ENCODE measurements around the gene TAF15.

The TAF15 gene

GRCh38 chr17:35808962-35809854 lies at the start of gene TAF15:
Gene TAF15, plus strand, starts transcription at chr17:35809484. Its CDS starts 86 bp downstream, at chr17:35809570.
- ChIA-PET POLR2A (ENCODE audit: low non-redundant PET) (interaction anchor here (0.6 to 1.2 kb wide), 5 partner anchors 9 to 40 kb away, joined by 3 to 7 read pairs (median 4); no protein-coding TSS in a partner anchor), CTCF (interaction anchor here (0.5 to 2.9 kb wide), 9 partner anchors 13 to 62 kb away, joined by 3 to 54 read pairs (median 4); no protein-coding TSS in a partner anchor)
- DNase-seq (ENCODE audit: low spot score) = peak; percentile 96
- peak; percentile 88 for TF ChIP-seq CTCF (conservative IDR thresholded peaks at IDR 0.05; ENCODE audit: low read depth)
- H3K27ac ChIP-seq = peak within 1 kb of the TSS; percentile 93

- H3K27ac ChIP-seq = no peak within 1 kb of the TSS
- TF ChIP-seq CTCF (conservative IDR thresholded peaks at IDR 0.05; ENCODE audit: low read depth) = no peak
- POLR2A ChIA-PET (ENCODE audit: low non-redundant PET) = no interaction called here
- CTCF ChIA-PET = interaction anchor here (0.6 kb wide), 1 partner anchor 20 kb away, joined by 5 read pairs; no protein-coding TSS in a partner anchor
- no peak for DNase-seq (ENCODE audit: low spot score)
These were observed 48.7 kb upstream of the TAF15 start, which contains the start of gene C17orf50 for GRCh38 chr17:35760587-35760986. Gene C17orf50, plus strand, starts transcription at chr17:35760887. Its CDS starts 55 bp downstream, at chr17:35760942.

GRCh38 chr17:35761601-35762000 lies 47.7 kb upstream of the TAF15 start:
- TF ChIP-seq CTCF (conservative IDR thresholded peaks at IDR 0.05; ENCODE audit: low read depth) = no peak
- POLR2A ChIA-PET (ENCODE audit: low non-redundant PET) = no interaction called here
- DNase-seq (ENCODE audit: low spot score) = no peak
- CTCF ChIA-PET = interaction anchor here (0.8 to 3.1 kb wide), 2 partner anchors 44 to 47 kb away, joined by 3 to 54 read pairs; partner anchors contain the start of gene TAF15
- no peak overlapping the region for H3K27ac ChIP-seq

- peak overlapping the region; percentile 37 for H3K27ac ChIP-seq
- no peak for DNase-seq (ENCODE audit: low spot score)
- CTCF ChIA-PET = interaction anchor here (0.6 to 4.7 kb wide), 19 partner anchors 9 to 752 kb away, joined by 3 to 71 read pairs (median 5); partner anchors contain the start of genes AP2B1, GAS2L2, MMP28 and TAF15
- POLR2A ChIA-PET (ENCODE audit: low non-redundant PET) = interaction anchor here (0.6 to 0.7 kb wide), 2 partner anchors 41 to 575 kb away, joined by 3 to 8 read pairs; no protein-coding TSS in a partner anchor
- TF ChIP-seq CTCF (conservative IDR thresholded peaks at IDR 0.05; ENCODE audit: low read depth) = no peak
These were observed 45.5 kb upstream of the TAF15 start for GRCh38 chr17:35763767-35764122.

- peak; percentile 91 for DNase-seq (ENCODE audit: low spot score)
- ChIA-PET POLR2A (ENCODE audit: low non-redundant PET) (interaction anchor here (0.6 kb wide), 1 partner anchor 41 kb away, joined by 3 read pairs; no protein-coding TSS in a partner anchor), CTCF (interaction anchor here (0.5 to 4.7 kb wide), 21 partner anchors 9 to 752 kb away, joined by 3 to 71 read pairs (median 4); partner anchors contain the start of genes AP2B1, GAS2L2, MMP28 and TAF15)
- TF ChIP-seq CTCF (conservative IDR thresholded peaks at IDR 0.05; ENCODE audit: low read depth) = peak; percentile 93
- peak overlapping the region; percentile 37 for H3K27ac ChIP-seq
These were observed 44.9 kb upstream of the TAF15 start for GRCh38 chr17:35764123-35764991.
